RWPE1 (cell line): Measurements from ENCODE around the gene MUC2.

Experiments
- CTCF ChIA-PET: fragments of 350-600 bp; sonication (Branson Sonifier 250); formaldehyde crosslinking; extraction: SDS; loops from one replicate; lab custom pipeline; 2021; lab: Yijun Ruan, JAX
- POLR2A ChIA-PET: fragments of 400-600 bp; formaldehyde crosslinking; extraction: SDS; loops from one replicate; lab custom pipeline; 2020; ENCODE audit warnings: antibody characterized with exemption; ENCODE audit not compliant: low non-redundant PET; lab: Yijun Ruan, JAX
- DNase-seq: peaks from one replicate; pipeline ENCODE4 v3.0.0; 2012; ENCODE audit warnings: low spot score
- H3K27ac ChIP-seq: fragments of 450-650 bp; 2 replicates; pipeline ENCODE4 v1.5.1; 2017
- TF ChIP-seq, protein P1 (sequence below): fragments of 450-650 bp; conservative IDR thresholded peaks from 2 replicates; pipeline ENCODE4 v1.5.1; 2017; ENCODE audit warnings: low read depth, mild to moderate bottlenecking

The MUC2 gene

DNA sequence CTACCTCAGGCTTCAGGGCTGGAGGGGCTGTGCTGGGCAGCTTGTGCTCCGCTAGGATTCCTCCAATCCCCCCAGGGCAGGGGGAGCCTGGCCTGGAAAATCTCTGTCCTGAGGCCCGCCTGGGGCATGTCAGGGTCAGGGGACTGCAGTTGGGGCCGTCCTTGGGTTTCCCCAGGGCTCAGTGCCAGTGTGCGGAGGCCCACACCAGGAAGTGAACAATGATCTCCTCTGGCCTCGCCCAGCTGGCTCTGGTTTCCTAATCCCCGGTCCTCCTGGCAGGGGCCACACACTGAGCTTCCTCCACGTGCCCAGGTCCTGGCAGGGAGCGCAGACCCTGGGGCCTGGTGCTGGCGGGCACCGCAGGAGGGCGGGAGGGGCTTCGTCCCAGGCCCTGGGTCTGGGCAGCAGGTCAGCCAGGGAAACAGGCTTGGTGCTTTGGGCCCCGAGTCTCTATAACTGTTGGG lies 1.4 kb upstream of the MUC2 start:
- peak; percentile 57 for DNase-seq
- peak overlapping the region; percentile 69 for H3K27ac ChIP-seq
- TF ChIP-seq, protein P1, sequence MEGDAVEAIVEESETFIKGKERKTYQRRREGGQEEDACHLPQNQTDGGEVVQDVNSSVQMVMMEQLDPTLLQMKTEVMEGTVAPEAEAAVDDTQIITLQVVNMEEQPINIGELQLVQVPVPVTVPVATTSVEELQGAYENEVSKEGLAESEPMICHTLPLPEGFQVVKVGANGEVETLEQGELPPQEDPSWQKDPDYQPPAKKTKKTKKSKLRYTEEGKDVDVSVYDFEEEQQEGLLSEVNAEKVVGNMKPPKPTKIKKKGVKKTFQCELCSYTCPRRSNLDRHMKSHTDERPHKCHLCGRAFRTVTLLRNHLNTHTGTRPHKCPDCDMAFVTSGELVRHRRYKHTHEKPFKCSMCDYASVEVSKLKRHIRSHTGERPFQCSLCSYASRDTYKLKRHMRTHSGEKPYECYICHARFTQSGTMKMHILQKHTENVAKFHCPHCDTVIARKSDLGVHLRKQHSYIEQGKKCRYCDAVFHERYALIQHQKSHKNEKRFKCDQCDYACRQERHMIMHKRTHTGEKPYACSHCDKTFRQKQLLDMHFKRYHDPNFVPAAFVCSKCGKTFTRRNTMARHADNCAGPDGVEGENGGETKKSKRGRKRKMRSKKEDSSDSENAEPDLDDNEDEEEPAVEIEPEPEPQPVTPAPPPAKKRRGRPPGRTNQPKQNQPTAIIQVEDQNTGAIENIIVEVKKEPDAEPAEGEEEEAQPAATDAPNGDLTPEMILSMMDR: no peak
- ChIA-PET CTCF (interaction anchor here (0.6 to 0.7 kb wide), 2 partner anchors 539 to 640 kb away, joined by 3 read pairs; no protein-coding TSS in a partner anchor), POLR2A (no interaction called here)

DNA sequence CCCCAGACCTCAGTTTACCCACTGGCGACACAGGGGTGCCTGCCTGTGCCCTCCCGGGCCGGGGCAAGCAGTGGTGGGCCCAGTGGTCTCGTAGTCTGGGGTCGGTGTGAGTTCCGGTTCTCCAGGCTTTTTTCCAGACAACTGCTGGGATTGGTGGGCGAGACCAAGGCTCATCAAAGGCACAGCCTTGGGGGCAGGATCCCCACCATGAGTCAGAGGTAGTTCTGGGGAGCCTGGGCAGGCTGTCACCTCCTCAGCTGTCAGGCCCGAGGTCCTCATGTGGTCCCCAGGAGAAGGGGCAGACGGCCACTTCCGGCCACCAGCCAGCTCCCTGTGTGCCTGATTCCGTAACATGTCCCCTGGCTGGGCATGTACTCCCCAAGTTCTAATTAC lies 827 bp upstream of the MUC2 start:
- TF ChIP-seq, protein P1: no peak
- CTCF ChIA-PET: interaction anchor here (0.7 kb wide), 1 partner anchor 539 kb away, joined by 3 read pairs; no protein-coding TSS in a partner anchor
- POLR2A ChIA-PET: no interaction called here
- no peak for DNase-seq
- peak overlapping the region; percentile 69 for H3K27ac ChIP-seq

DNA sequence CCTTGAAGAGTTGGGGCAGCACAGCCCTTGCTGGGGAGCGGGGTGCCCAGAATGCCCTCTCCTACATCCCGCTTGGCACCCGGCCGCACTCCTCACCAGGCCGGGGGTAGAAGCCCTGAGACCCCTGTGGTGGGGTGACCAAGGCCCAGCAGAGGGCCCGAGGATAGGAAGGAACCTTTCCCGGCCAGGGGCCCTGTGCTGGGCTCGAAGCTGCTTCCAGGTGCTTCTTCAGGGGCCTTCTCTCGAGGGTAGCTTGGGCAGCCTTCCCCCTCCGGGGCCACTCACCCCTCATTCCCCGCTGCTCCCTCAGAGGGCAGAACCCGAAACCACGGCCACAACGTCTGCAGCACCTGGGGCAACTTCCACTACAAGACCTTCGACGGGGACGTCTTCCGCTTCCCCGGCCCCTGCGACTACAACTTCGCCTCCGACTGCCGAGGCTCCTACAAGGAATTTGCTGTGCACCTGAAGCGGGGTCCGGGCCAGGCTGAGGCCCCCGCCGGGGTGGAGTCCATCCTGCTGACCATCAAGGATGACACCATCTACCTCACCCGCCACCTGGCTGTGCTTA lies 752 bp downstream of the MUC2 start:
- CTCF ChIA-PET: no interaction called here
- no peak for DNase-seq
- TF ChIP-seq, protein P1: no peak
- no peak overlapping the region for H3K27ac ChIP-seq
- POLR2A ChIA-PET: no interaction called here

DNA sequence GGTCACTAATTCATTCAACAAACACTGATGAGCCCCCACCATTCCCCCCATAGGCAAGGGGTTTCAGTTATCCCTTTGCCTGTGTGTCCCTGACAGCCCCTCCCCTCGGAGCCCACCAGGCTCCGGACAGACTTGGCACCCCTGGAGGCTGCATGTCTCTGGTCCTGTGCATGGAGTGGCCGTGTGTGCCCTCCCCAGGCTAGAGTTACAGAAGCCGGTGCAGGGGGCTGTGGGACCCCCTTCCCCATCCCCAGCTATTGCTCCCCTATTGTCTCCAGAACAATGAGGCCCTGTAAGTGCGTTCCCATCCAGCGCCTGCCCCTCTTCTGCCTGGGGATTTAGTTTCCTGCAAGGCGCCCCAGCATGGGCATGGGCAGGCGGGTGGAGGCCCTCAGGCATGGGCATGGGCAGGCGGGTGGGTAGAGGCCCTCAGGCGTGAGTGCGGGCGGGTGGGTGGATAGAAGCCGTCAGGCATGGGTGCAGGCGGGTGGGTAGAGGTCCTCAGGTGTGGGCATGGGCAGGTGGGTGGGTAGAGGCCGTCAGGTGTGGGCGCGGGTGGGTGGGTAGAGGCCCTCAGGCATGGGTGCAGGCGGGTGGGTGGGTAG lies 1.5 kb downstream of the MUC2 start:
- no peak for DNase-seq
- ChIA-PET POLR2A (no interaction called here), CTCF (no interaction called here)
- TF ChIP-seq, protein P1: no peak
- H3K27ac ChIP-seq: no peak overlapping the region

DNA sequence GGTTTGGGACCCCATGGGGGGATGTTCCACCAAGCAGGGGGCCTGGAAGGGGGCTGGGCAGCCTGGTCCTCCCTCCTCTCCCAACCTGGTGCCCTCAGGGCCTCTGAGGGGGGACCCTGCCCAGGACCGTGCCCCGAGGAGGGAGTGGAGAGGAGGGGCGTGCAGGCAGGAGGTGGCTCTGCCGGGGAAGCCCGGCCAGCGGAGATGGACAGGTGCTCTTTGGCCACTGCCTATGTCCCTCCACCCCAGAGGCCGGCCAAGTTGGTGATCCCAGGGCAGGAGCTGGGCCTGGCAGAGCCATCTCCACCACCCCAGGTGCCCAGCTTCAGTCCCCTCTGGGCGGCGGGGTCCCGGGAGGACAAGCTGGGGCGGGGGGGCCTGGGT lies 2.4 kb downstream of the MUC2 start:
- CTCF ChIA-PET: no interaction called here
- no peak overlapping the region for H3K27ac ChIP-seq
- POLR2A ChIA-PET: no interaction called here
- TF ChIP-seq, protein P1: no peak
- DNase-seq: no peak

DNA sequence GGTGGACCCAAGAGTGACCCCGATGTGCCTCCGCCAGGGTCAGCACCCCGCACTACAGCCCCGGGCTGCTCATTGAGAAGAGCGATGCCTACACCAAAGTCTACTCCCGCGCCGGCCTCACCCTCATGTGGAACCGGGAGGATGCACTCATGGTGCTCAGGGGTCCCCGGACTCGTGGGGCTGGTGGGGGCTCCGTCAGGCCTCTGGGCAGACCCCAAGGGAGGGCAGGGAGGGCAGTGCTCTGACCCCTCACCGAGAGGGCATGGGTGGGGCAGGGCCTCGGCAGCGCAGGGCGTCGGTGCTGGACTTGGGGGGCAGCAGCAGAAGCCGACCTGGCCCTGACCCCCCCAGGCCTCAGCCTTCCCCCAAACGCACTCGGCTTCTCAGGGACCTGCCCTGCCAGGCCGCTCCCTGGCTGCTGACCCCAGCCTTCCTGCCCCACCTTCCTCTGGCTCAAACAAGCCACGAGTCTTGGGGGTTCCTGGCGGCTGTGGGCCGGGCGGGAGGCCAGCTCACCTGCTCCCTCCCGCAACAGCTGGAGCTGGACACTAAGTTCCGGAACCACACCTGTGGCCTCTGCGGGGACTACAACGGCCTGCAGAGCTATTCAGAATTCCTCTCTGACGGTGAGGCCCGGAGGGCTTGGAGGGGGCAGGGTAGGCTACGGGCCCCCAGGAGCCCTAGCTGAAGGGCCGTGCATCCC lies 2.9 kb downstream of the MUC2 start:
- H3K27ac ChIP-seq: no peak overlapping the region
- TF ChIP-seq, protein P1: no peak
- POLR2A ChIA-PET: no interaction called here
- DNase-seq: no peak
- CTCF ChIA-PET: no interaction called here
